GDM1 (cell line): ENCODE measurements around the gene ABCG5.

Source experiments
- DNase-seq: peaks from one replicate; lab custom pipeline; 2025; lab: John Stamatoyannopoulos, UW

Gene ABCG5

DNA sequence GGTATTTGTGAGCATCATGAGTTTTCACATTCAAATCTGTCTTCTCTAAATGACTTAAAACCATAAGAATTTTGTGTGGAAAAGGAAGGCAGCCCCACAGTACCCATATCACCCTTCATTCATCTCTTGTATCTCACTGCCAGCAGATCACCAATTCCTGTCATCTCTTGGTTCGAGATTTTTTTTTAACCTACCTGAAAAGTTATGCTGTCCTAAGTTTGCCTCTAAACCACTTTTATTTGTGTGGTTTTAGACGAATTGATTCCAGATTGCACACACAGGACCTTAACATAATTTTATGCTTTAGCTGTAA lies 32.0 kb downstream of the ABCG5 start:
- no peak for DNase-seq

GRCh38 chr2:43803113-43803512 lies 35.5 kb downstream of the ABCG5 start:
- DNase-seq, result no peak

GRCh38 chr2:43802135-43802534 lies 36.5 kb downstream of the ABCG5 start:
- DNase-seq, result no peak

DNA sequence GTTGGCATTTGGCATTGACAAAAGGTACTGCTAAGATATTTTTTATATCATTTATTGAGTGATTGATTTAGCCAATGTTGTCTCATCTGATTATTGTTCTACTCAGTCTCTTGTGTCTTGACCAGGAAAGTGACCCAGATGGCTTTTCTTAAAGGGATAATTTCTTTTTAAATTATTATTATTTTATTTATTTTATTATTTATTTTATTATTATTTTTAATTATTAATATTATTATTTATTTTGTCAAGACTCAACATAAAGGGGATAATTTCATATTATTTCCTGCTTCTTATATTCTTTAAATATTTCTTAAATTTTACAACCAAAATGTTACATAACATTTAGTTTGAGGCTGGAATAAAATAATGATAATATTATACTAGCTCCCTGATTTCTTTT lies 37.7 kb downstream of the ABCG5 start:
- no peak for DNase-seq

DNA sequence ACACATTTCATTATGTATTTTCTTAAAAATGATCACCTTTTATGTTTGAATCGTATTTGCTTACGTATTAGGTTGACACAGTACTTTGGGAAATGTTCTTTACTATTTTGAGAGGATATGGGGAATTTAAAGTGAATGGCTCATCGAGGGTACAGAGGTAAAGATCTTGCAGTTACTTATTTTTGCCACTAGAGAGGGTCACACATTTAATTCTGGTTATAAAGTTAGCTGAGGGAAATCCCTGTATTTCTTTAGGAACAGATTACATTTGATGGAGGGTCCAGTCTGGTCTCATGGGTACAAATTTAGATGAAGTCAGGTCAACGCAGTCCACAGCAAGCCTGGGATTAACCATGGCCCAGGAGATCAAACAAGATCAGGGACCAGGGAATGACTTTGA lies 40.3 kb downstream of the ABCG5 start:
- DNase-seq, result no peak

DNA sequence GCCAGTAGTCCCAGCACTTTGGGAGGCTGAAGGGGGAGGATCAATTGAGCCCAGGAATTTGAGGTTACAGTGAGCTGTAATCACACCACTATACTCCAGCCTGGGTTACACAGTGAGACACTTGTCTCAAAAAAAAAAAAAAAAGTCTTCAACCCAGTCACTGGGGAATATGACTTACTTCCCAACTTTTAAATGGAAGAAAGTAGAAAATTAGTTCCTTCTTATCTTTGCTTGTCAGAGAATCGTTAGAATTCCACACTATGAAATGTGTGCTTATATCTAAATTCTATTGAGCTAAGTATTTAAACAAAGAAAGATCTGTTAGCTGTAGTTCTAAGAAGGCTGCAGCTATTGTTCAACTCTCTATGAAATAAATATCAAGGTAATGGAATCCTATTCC lies 42.4 kb downstream of the ABCG5 start:
- no peak for DNase-seq

GRCh38 chr2:43794956-43795355 lies 43.7 kb downstream of the ABCG5 start:
- DNase-seq, result no peak

DNA sequence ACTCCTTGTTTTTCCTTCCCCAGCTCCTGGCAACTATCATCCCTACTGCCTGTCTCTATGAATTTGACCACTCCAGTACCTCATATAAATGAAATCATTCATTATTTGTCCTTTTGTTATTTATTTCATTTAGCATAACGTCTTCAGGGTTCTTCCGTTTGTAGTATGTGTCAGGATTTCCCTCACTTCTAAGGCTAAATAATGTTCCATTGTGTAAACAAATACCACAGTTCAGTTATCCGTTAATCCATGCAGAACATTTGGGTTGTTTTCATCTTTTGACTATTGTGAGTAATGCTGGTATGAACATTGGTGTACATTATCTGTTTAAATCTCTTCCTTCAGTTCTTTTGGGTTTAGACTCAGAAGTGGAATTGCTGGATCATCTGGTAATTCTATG lies 46.0 kb downstream of the ABCG5 start:
- DNase-seq, result no peak

DNA sequence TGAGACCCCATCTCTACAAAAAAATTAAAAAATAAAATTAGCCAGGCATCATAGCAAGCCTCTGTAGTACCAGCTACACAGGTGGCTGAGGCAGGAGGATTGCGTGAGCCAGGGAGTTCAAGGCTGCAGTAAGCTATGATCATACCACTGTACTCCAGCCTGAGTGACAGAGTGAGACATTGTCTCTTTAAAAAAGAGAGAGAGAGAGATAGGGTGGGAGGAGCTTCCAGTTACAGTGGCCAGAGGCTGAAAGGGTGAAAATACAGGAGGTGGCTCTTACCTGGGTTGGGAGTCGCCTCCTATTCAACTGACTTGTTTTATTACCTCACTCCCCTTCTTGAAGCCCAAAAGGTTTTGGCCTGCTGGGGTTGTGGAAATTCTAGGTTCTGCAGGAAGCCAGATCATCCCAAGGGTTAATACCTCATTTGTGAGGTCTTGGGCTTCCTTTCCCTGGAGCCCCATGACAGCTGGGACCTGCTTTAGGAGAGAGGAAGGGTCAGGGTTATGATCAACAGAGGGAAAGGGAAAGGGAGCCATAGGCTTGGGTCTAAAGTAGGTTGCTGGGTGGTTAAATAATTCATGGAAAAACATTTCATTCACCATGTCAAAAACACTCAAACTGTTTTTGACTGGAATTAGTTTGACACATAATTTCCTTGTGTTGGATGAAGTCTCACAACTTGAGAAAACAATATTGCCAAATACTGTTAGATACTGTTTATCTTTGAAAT lies 47.4 kb downstream of the ABCG5 start:
- no peak for DNase-seq

DNA sequence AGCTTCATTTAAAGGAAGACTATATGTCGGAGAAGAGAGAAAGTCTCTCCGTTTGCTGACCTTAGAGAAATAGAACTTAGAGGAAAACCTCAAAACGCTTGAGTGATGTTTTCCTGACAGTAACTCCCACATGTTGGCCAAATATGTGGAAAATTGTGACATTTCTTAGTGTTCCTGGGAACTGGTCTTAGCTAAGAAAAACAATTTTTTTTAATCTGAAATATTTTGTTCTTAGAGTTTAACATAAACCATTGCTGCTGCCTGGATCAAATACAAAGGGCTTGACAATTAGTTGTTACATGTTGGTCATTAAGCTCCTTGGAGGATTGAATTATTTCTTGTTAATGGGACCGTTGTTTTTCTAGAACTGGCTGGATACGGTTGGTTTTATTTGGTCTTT lies 48.5 kb downstream of the ABCG5 start:
- DNase-seq, result no peak

- no peak for DNase-seq
Observed at GRCh38 chr2:43788646-43789045, 50.0 kb downstream of the ABCG5 start.

DNA sequence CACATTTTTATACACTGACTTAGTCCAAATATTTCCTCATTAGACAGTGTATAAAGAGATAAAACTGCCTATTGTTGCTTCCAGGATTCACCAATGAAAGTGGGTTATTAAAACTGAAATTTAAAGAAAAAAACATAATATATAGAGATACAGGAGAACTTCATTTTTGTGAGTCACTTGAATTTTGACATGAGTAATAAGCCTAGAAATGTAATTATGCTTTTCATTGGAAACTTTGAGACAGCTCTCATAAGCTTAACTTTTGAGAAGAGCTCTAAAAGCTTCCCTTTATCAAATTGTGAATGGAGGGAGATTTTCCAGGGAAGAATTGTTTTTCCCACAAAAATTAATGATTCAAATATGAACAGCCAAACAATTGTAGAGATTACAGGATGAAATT lies 50.7 kb downstream of the ABCG5 start:
- DNase-seq, result no peak

- no peak for DNase-seq
Observed at GRCh38 chr2:43778233-43778632, 60.4 kb downstream of the ABCG5 start.

- no peak for DNase-seq
Observed at GRCh38 chr2:43777306-43777926, 61.2 kb downstream of the ABCG5 start.

DNA sequence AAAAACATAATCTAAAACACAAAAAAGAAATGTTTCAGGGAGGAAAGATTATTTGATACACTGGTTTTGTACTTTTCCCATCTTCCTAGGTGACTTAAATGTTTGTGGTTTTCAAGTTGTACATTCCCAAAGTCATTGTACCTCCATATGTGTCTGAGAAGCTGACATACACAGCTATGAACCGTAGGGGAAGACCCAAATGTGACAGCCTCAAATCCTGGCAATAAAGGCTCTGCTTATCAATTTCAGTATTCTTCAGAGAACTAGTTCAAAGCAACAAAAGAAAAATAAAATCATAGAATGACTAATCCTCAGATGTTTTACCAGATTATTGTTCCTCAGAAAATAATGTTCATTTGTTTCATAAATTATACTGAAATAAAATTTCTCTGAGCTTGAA lies 62.3 kb downstream of the ABCG5 start:
- no peak for DNase-seq

DNA sequence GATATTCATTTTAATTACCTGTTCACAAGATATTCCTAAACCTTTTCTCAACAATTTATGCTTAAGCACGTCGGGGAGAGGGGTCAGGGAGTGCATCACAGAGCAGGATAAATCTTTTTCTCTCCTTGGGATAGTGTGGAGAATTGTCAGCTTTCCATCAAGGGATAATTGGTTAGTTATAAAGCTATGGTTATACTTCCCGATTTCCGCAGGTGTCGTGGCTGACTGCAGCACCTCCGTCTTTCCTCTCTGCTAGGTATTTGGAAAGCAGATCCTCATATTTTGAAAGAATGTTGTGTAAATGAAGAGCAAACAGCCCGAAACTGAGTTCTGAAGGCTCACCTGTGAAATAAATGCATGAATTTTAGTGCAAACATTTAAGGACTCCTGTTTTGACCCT lies 64.0 kb downstream of the ABCG5 start:
- DNase-seq, result no peak

GRCh38 chr2:43773876-43774613 lies 64.6 kb downstream of the ABCG5 start, which contains the start of gene DYNC2LI1:
TSS of gene DYNC2LI1 (plus strand) at chr2:43774039. CDS start at chr2:43774139, 100 bp downstream.
- peak; percentile 66 for DNase-seq

GRCh38 chr2:43766006-43766405 lies 72.6 kb downstream of the ABCG5 start:
- DNase-seq, result no peak

- no peak for DNase-seq
Observed at GRCh38 chr2:43764086-43764705, 74.4 kb downstream of the ABCG5 start.

- DNase-seq, result no peak
Observed at GRCh38 chr2:43763091-43763490, 75.5 kb downstream of the ABCG5 start.
